Immature natural killer cell (primary cell): ENCODE results near the gene ANK2. TPM values are rescaled to one million over a fixed set of nuclear protein-coding genes. Genes with fewer than 3 reads are reported as not detected.

ENCODE experiments used
- DNase-seq, 3 donors: peaks; one replicate each; pipeline ENCODE4 v3.0.0; 2022; ENCODE audit warnings: mixed read lengths in 1 of 3
- H3K27ac Mint-ChIP-seq, 6 donors: one replicate each; pipeline ENCODE4 v1.8.0; 2020; ENCODE audit warnings: mixed read lengths in 6 of 6, mild to moderate bottlenecking in 5 of 6, inconsistent platforms in 4 of 6, moderate library complexity in 3 of 6
- H3K27me3 Mint-ChIP-seq, 3 donors: one replicate each; pipeline ENCODE4 v1.8.0; 2020 to 2021; ENCODE audit warnings: low read depth in 3 of 3, mild to moderate bottlenecking in 3 of 3, mixed read lengths in 3 of 3, moderate library complexity in 3 of 3, inconsistent platforms in 1 of 3
- H3K36me3 Mint-ChIP-seq, 3 donors: one replicate each; pipeline ENCODE4 v1.8.0; 2020; ENCODE audit warnings: mixed read lengths in 3 of 3, inconsistent platforms in 2 of 3, mild to moderate bottlenecking in 2 of 3
- H3K4me1 Mint-ChIP-seq, 2 donors: one replicate each; pipeline ENCODE4 v1.8.0; 2020; ENCODE audit warnings: inconsistent platforms in 2 of 2, mild to moderate bottlenecking in 2 of 2, mixed read lengths in 2 of 2, moderate library complexity in 1 of 2
- H3K4me3 Mint-ChIP-seq, 5 donors: one replicate each; pipeline ENCODE4 v1.8.0; 2020; ENCODE audit warnings: mild to moderate bottlenecking in 5 of 5, mixed read lengths in 5 of 5, inconsistent platforms in 3 of 5, moderate library complexity in 3 of 5
- H3K9me3 Mint-ChIP-seq, 6 donors: one replicate each; pipeline ENCODE4 v1.8.0; 2020; ENCODE audit warnings: mild to moderate bottlenecking in 6 of 6, mixed read lengths in 6 of 6, inconsistent platforms in 4 of 6, moderate library complexity in 3 of 6
- polyA plus RNA-seq, 3 donors: library from polyadenylated mRNA; unstranded; fragments of 300-500 nt; fragmentation: Illumina TruSeq; gene quantifications; one replicate each; pipeline ENCODE4 v1.2.3, GENCODE V29; 2021

ANK2 gene
- polyA plus RNA-seq, 3 donors from 2014 or later, result not detected

- peaks cover 0 to 2% (median 0%) of the 10 kb centered on the region in 3 donors for H3K27me3 Mint-ChIP-seq
- H3K36me3 Mint-ChIP-seq, result no peaks in the 10 kb centered on the region
- DNase-seq, result no peak
- no peaks in the 10 kb centered on the region for H3K4me1 Mint-ChIP-seq
- peaks cover 0 to 5% (median 0%) of the 10 kb centered on the region in 6 donors for H3K9me3 Mint-ChIP-seq
- H3K27ac Mint-ChIP-seq, result no peak overlapping the region
- H3K4me3 Mint-ChIP-seq, result no peak overlapping the region
Observed at GRCh38 chr4:113025416-113025815, 24.0 kb upstream of the ANK2 start.

- H3K36me3 Mint-ChIP-seq, result no peaks in the 10 kb centered on the region
- H3K9me3 Mint-ChIP-seq, result peaks cover 0 to 8% (median 0%) of the 10 kb centered on the region in 6 donors
- peaks cover 0 to 2% (median 0%) of the 10 kb centered on the region in 3 donors for H3K27me3 Mint-ChIP-seq
- no peak for DNase-seq
- H3K4me1 Mint-ChIP-seq, result no peaks in the 10 kb centered on the region
- no peak overlapping the region for H3K27ac Mint-ChIP-seq
- H3K4me3 Mint-ChIP-seq, result no peak overlapping the region
Observed at GRCh38 chr4:113026556-113026955, 22.9 kb upstream of the ANK2 start.

- no peak for DNase-seq
- peaks cover 0 to 2% (median 0%) of the 10 kb centered on the region in 3 donors for H3K27me3 Mint-ChIP-seq
- H3K36me3 Mint-ChIP-seq, result no peaks in the 10 kb centered on the region
- no peaks in the 10 kb centered on the region for H3K4me1 Mint-ChIP-seq
- no peak overlapping the region for H3K4me3 Mint-ChIP-seq
- H3K27ac Mint-ChIP-seq, result no peak overlapping the region
- H3K9me3 Mint-ChIP-seq, result peaks cover 0 to 8% (median 0%) of the 10 kb centered on the region in 6 donors
Observed at GRCh38 chr4:113028074-113028473, 21.4 kb upstream of the ANK2 start.

GRCh38 chr4:113031212-113031611 lies 18.2 kb upstream of the ANK2 start:
- H3K4me3 Mint-ChIP-seq, result no peak overlapping the region
- H3K36me3 Mint-ChIP-seq, result no peaks in the 10 kb centered on the region
- no peak overlapping the region for H3K27ac Mint-ChIP-seq
- no peak for DNase-seq
- peaks cover 0 to 2% (median 0%) of the 10 kb centered on the region in 3 donors for H3K27me3 Mint-ChIP-seq
- peaks cover 0 to 7% (median 3%) of the 10 kb centered on the region in 6 donors for H3K9me3 Mint-ChIP-seq
- H3K4me1 Mint-ChIP-seq, result no peaks in the 10 kb centered on the region

- H3K4me1 Mint-ChIP-seq, result no peaks in the 10 kb centered on the region
- peaks cover 0 to 2% (median 0%) of the 10 kb centered on the region in 3 donors for H3K27me3 Mint-ChIP-seq
- no peak for DNase-seq
- peaks cover 0 to 12% (median 4%) of the 10 kb centered on the region in 6 donors for H3K9me3 Mint-ChIP-seq
- no peak overlapping the region for H3K27ac Mint-ChIP-seq
- H3K4me3 Mint-ChIP-seq, result no peak overlapping the region
- no peaks in the 10 kb centered on the region for H3K36me3 Mint-ChIP-seq
Observed at GRCh38 chr4:113040793-113041192, 8.7 kb upstream of the ANK2 start.

- H3K4me1 Mint-ChIP-seq, result no peaks in the 10 kb centered on the region
- H3K27me3 Mint-ChIP-seq, result peaks cover 0 to 2% (median 0%) of the 10 kb centered on the region in 3 donors
- DNase-seq, result no peak
- no peak overlapping the region for H3K27ac Mint-ChIP-seq
- no peaks in the 10 kb centered on the region for H3K36me3 Mint-ChIP-seq
- H3K9me3 Mint-ChIP-seq, result peaks cover 0 to 12% (median 4%) of the 10 kb centered on the region in 6 donors
- no peak overlapping the region for H3K4me3 Mint-ChIP-seq
Observed at GRCh38 chr4:113042502-113042901, 7.0 kb upstream of the ANK2 start.

- Mint-ChIP-seq H3K36me3 (no peaks in the 10 kb centered on the region), H3K9me3 (peaks cover 0 to 12% (median 4%) of the 10 kb centered on the region in 6 donors), H3K4me3 (no peak overlapping the region), H3K4me1 (no peaks in the 10 kb centered on the region), H3K27me3 (peaks cover 0 to 4% (median 0%) of the 10 kb centered on the region in 3 donors), H3K27ac (no peak overlapping the region)
- no peak for DNase-seq
Observed at GRCh38 chr4:113043591-113043990, 5.9 kb upstream of the ANK2 start.

- no peak overlapping the region for H3K27ac Mint-ChIP-seq
- H3K4me1 Mint-ChIP-seq, result no peaks in the 10 kb centered on the region
- H3K36me3 Mint-ChIP-seq, result no peaks in the 10 kb centered on the region
- H3K9me3 Mint-ChIP-seq, result peaks cover 0 to 7% (median 2%) of the 10 kb centered on the region in 6 donors
- DNase-seq, result no peak
- H3K27me3 Mint-ChIP-seq, result peaks cover 0 to 6% (median 0%) of the 10 kb centered on the region in 3 donors
- H3K4me3 Mint-ChIP-seq, result no peak overlapping the region
Observed at GRCh38 chr4:113050371-113050755, 910 bp downstream of the ANK2 start.

GRCh38 chr4:113050837-113051236 lies 1.4 kb downstream of the ANK2 start:
- H3K27ac Mint-ChIP-seq, result no peak overlapping the region
- DNase-seq, result no peak
- peaks cover 0 to 6% (median 0%) of the 10 kb centered on the region in 3 donors for H3K27me3 Mint-ChIP-seq
- H3K9me3 Mint-ChIP-seq, result peaks cover 0 to 7% (median 2%) of the 10 kb centered on the region in 6 donors
- H3K36me3 Mint-ChIP-seq, result no peaks in the 10 kb centered on the region
- H3K4me3 Mint-ChIP-seq, result no peak overlapping the region
- no peaks in the 10 kb centered on the region for H3K4me1 Mint-ChIP-seq

GRCh38 chr4:113051361-113051760 lies 1.9 kb downstream of the ANK2 start:
- H3K9me3 Mint-ChIP-seq, result peaks cover 0 to 7% (median 2%) of the 10 kb centered on the region in 6 donors
- H3K27ac Mint-ChIP-seq, result no peak overlapping the region
- H3K4me3 Mint-ChIP-seq, result no peak overlapping the region
- peaks cover 0 to 6% (median 0%) of the 10 kb centered on the region in 3 donors for H3K27me3 Mint-ChIP-seq
- DNase-seq, result no peak
- no peaks in the 10 kb centered on the region for H3K36me3 Mint-ChIP-seq
- no peaks in the 10 kb centered on the region for H3K4me1 Mint-ChIP-seq

- no peaks in the 10 kb centered on the region for H3K4me1 Mint-ChIP-seq
- no peak overlapping the region for H3K4me3 Mint-ChIP-seq
- peaks cover 0 to 6% (median 0%) of the 10 kb centered on the region in 3 donors for H3K27me3 Mint-ChIP-seq
- no peak for DNase-seq
- H3K9me3 Mint-ChIP-seq, result peaks cover 0 to 7% (median 2%) of the 10 kb centered on the region in 6 donors
- no peaks in the 10 kb centered on the region for H3K36me3 Mint-ChIP-seq
- H3K27ac Mint-ChIP-seq, result no peak overlapping the region
Observed at GRCh38 chr4:113052379-113052951, 3.0 kb downstream of the ANK2 start.

- peaks cover 0 to 4% (median 0%) of the 10 kb centered on the region in 3 donors for H3K27me3 Mint-ChIP-seq
- DNase-seq, result no peak
- H3K27ac Mint-ChIP-seq, result no peak overlapping the region
- H3K4me3 Mint-ChIP-seq, result no peak overlapping the region
- H3K36me3 Mint-ChIP-seq, result no peaks in the 10 kb centered on the region
- peaks cover 0 to 7% (median 2%) of the 10 kb centered on the region in 6 donors for H3K9me3 Mint-ChIP-seq
- no peaks in the 10 kb centered on the region for H3K4me1 Mint-ChIP-seq
Observed at GRCh38 chr4:113053883-113054282, 4.4 kb downstream of the ANK2 start.

GRCh38 chr4:113056318-113056717 lies 6.9 kb downstream of the ANK2 start:
- no peak overlapping the region for H3K27ac Mint-ChIP-seq
- H3K4me3 Mint-ChIP-seq, result no peak overlapping the region
- H3K36me3 Mint-ChIP-seq, result no peaks in the 10 kb centered on the region
- peaks cover 0 to 3% (median 0%) of the 10 kb centered on the region in 3 donors for H3K27me3 Mint-ChIP-seq
- no peak for DNase-seq
- H3K4me1 Mint-ChIP-seq, result no peaks in the 10 kb centered on the region
- H3K9me3 Mint-ChIP-seq, result peaks cover 0 to 7% (median 0%) of the 10 kb centered on the region in 6 donors

GRCh38 chr4:113057891-113058290 lies 8.4 kb downstream of the ANK2 start:
- Mint-ChIP-seq H3K4me3 (no peak overlapping the region), H3K9me3 (peaks cover 0 to 2% (median 0%) of the 10 kb centered on the region in 6 donors), H3K27ac (no peak overlapping the region), H3K27me3 (no peaks in the 10 kb centered on the region), H3K4me1 (no peaks in the 10 kb centered on the region), H3K36me3 (no peaks in the 10 kb centered on the region)
- DNase-seq, result no peak
